Esophagus muscularis mucosa (tissue), 4 donors: ENCODE results near the gene FBXL7. TPM values are rescaled to one million over a fixed set of nuclear protein-coding genes. Genes with fewer than 3 reads are reported as not detected.

Experiments
- DNase-seq: peaks from one replicate; pipeline ENCODE4 v3.0.0-alpha.2; 2017; ENCODE audit errors: extremely low spot score
- H3K27ac ChIP-seq, 4 donors: fragments of 200-600 bp; sonication (generic); replicated peaks in 1 of 4; 1 replicate in 3 of 4; 2 replicates in 1 of 4; pipeline ENCODE4 v1.5.1; 2016 to 2019; ENCODE audit warnings: mild to moderate bottlenecking in 1 of 4
- H3K27me3 ChIP-seq, 4 donors: fragments of 200-600 bp; sonication (generic); one replicate each; pipeline versions ENCODE4 v1.5.1 to v1.6.0; 2016 to 2019
- H3K36me3 ChIP-seq, 4 donors: fragments of 200-600 bp; sonication (generic); one replicate each; pipeline ENCODE4 v1.5.1; 2016 to 2019
- H3K4me1 ChIP-seq, 4 donors: fragments of 200-600 bp; sonication (generic); one replicate each; pipeline ENCODE4 v1.5.1; 2016 to 2019
- H3K4me3 ChIP-seq, 4 donors: fragments of 200-600 bp; sonication (generic); 1 replicate in 2 of 4; 2 replicates in 2 of 4; pipeline ENCODE4 v1.5.1; 2016 to 2019; ENCODE audit warnings: mild to moderate bottlenecking in 4 of 4, moderate library complexity in 1 of 4
- H3K9me3 ChIP-seq, 4 donors: fragments of 200-600 bp; sonication (generic); 1 replicate in 3 of 4; 2 replicates in 1 of 4; pipeline ENCODE4 v1.5.1; 2016 to 2019
- EP300 ChIP-seq: sonication (generic); formaldehyde crosslinking; IDR thresholded peaks from one replicate; pipeline ENCODE4 v1.6.1; 2017; ENCODE audit warnings: antibody characterized with exemption
- POLR2A ChIP-seq: fragments of 450-650 bp; IDR thresholded peaks from one replicate; pipeline ENCODE4 v1.6.1; 2017; ENCODE audit warnings: antibody characterized with exemption, moderate library complexity, mild to moderate bottlenecking, low read depth
- POLR2AphosphoS5 ChIP-seq, 2 donors: sonication (generic); formaldehyde crosslinking; IDR thresholded peaks; one replicate each; pipeline ENCODE4 v1.6.1; 2017; ENCODE audit warnings: antibody characterized with exemption in 2 of 2
- WGBS: methylation state at CpG from one replicate; pipeline ENCODE4 v1.1.5; 2018; 5-methylcytosine and 5-hydroxymethylcytosine counted together
- intact Hi-C: fragments of 100-400 bp; cut with DNase I; formaldehyde crosslinking; loops from one replicate; pipeline ENCODE4 v1.15.1; 2023
- total RNA-seq, 4 donors: library from RNA; depleted of rRNA; stranded (reverse); fragments of >200 nt; gene quantifications; one replicate each; pipeline versions ENCODE4 v1.1.0 to v1.2.1, GENCODE V29; 2016
- TF ChIP-seq, protein P1 (sequence below), 3 experiments: fragments of 200-600 bp in 2 of 3; fragments of 450-650 bp in 1 of 3; sonication (generic) in 2 of 3; IDR thresholded peaks; one replicate each; pipeline ENCODE4 v1.5.1; 2017 to 2019; ENCODE audit warnings: antibody characterized with exemption in 3 of 3, mild to moderate bottlenecking in 2 of 3, moderate library complexity in 1 of 3

The FBXL7 gene
- total RNA-seq, 4 donors from 2014 or later = 25.7 to 37.7 (median 27.6) TPM

DNA sequence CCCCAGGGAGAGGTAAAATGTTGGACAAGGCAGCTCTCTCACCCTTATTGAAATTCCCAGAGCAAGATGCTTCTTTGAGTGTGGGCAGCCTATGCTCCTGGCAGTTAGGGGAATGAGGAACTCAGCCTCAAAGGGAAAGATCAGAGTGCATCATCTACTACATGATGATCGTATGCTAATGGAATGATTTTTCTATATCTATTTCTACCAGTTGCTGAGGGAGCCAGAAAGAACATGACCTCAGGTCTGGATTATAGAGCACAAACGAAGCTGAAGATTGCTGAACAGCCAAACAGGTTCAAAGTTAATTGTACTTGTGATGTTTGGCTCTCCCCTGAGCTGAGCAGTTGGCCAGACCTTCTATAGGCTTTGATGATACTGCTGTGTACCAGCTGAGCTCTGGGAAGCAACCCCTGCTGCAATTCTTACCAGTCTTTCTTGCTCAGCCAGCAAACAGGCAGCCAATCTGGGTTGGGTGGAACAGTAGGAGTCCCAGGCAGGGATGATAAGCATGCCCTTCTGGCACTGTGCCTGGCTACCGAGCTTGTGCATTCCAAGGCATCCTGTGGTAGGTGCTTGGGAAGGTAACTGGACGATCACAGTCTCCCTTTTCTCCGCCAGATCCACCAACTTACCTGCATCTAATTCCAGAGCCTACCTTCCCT lies 10.3 kb upstream of the FBXL7 start:
- 71% methylated on average over 5 of the region's 5 CpGs for WGBS

DNA sequence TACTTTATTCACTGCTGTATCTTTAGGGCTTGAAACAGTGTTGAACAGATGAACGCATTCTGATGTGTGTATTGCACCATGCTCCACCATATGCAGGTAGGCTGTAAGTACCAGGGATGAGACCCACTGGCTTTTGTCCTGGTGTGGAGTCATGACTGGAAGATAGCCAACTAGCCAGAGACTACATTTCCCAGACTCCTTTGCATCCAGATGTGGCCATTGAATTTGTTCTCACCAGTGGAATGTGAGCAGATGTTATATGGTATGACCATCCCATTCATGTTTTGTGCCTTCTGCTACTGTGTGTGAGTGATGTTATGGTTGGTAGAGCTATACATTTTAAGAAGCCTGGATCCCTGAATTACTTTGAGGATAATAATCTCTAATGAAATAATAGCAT lies 7.4 kb upstream of the FBXL7 start:
- DNase-seq = peak; percentile 84
- no peak overlapping the region for H3K27ac ChIP-seq
- no peaks in the 10 kb centered on the region for H3K27me3 ChIP-seq
- no peaks in the 10 kb centered on the region for H3K36me3 ChIP-seq
- H3K4me1 ChIP-seq = no peaks in the 10 kb centered on the region
- H3K9me3 ChIP-seq = no peaks in the 10 kb centered on the region
- intact Hi-C loops = no loop called here
- H3K4me3 ChIP-seq = no peak overlapping the region
- TF ChIP-seq POLR2A (no peak), POLR2AphosphoS5 (IDR thresholded peaks at IDR 0.05) (no peak), EP300 (no peak)
- TF ChIP-seq, protein P1, sequence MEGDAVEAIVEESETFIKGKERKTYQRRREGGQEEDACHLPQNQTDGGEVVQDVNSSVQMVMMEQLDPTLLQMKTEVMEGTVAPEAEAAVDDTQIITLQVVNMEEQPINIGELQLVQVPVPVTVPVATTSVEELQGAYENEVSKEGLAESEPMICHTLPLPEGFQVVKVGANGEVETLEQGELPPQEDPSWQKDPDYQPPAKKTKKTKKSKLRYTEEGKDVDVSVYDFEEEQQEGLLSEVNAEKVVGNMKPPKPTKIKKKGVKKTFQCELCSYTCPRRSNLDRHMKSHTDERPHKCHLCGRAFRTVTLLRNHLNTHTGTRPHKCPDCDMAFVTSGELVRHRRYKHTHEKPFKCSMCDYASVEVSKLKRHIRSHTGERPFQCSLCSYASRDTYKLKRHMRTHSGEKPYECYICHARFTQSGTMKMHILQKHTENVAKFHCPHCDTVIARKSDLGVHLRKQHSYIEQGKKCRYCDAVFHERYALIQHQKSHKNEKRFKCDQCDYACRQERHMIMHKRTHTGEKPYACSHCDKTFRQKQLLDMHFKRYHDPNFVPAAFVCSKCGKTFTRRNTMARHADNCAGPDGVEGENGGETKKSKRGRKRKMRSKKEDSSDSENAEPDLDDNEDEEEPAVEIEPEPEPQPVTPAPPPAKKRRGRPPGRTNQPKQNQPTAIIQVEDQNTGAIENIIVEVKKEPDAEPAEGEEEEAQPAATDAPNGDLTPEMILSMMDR (IDR thresholded peaks at IDR 0.05) = no peak
- 82% methylated on average over 1 of the region's 1 CpG for WGBS

More for the DNA sequence above, 10.3 kb upstream of the FBXL7 start:
- H3K27ac ChIP-seq = no peak overlapping the region
- no peaks in the 10 kb centered on the region for H3K9me3 ChIP-seq
- intact Hi-C loops = no loop called here
- H3K27me3 ChIP-seq = no peaks in the 10 kb centered on the region
- no peaks in the 10 kb centered on the region for H3K4me1 ChIP-seq
- TF ChIP-seq POLR2AphosphoS5 (IDR thresholded peaks at IDR 0.05) = no peak
- TF ChIP-seq, protein P1 (IDR thresholded peaks at IDR 0.05) = no peak
- no peak for TF ChIP-seq EP300
- no peak for TF ChIP-seq POLR2A
- peak; percentile 82 for DNase-seq
- no peaks in the 10 kb centered on the region for H3K36me3 ChIP-seq
- H3K4me3 ChIP-seq = no peak overlapping the region

DNA sequence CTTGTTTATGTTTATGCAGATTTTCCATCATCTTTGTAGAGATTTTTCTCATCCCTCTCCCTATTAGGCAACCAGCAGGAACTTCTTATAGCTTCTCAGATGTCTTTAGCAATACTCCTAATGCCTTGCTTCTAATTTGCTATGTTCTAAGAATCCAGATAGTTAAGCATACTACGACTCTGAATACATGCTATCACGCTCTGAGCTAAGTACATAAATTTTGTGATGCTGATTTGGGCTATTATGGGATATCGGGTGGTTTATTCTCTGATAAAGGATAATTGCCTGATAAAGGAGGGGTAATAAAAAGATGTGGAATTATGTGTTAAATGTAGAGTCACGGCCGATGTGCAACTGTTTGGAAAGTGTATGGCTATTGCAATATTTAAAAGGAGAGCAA lies 6.5 kb upstream of the FBXL7 start:
- 94% methylated on average over 5 of the region's 5 CpGs for WGBS
- Histone ChIP-seq H3K4me3 (no peak overlapping the region), H3K27me3 (no peaks in the 10 kb centered on the region), H3K27ac (no peak overlapping the region), H3K4me1 (no peaks in the 10 kb centered on the region), H3K36me3 (no peaks in the 10 kb centered on the region), H3K9me3 (no peaks in the 10 kb centered on the region)
- intact Hi-C loops = no loop called here
- DNase-seq = peak; percentile 24
- TF ChIP-seq, protein P1 (IDR thresholded peaks at IDR 0.05) = no peak
- no peak for TF ChIP-seq POLR2AphosphoS5 (IDR thresholded peaks at IDR 0.05)
- TF ChIP-seq EP300 = no peak
- no peak for TF ChIP-seq POLR2A

DNA sequence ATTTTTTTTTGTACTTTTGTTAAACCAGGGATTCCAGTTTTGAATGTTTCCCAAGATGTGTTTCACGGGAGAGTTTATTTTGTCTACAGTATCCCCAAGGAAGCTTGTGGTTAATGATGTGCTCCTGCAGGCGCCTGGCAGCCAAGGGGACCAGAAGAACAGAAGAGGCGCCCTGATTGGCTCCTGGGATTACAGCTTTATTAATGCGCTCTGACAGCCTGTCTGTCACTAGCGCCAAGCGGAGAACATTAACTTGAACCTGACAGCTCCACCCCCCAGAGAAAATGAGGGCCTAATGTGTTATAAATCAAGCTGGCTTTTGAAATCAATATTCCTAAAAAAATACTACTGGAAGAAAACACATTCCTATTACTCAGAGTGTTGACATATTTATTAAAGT lies 5.0 kb upstream of the FBXL7 start:
- Histone ChIP-seq H3K4me1 (peaks cover 4 to 9% (median 6%) of the 10 kb centered on the region in 4 donors), H3K9me3 (no peaks in the 10 kb centered on the region), H3K4me3 (no peak overlapping the region), H3K36me3 (no peaks in the 10 kb centered on the region), H3K27ac (no peak overlapping the region), H3K27me3 (no peaks in the 10 kb centered on the region)
- peak; percentile 57 for DNase-seq
- TF ChIP-seq POLR2A (no peak), EP300 (no peak), POLR2AphosphoS5 (IDR thresholded peaks at IDR 0.05) (no peak)
- TF ChIP-seq, protein P1 (IDR thresholded peaks at IDR 0.05) = no peak
- 81% methylated on average over 6 of the region's 6 CpGs for WGBS
- intact Hi-C loops = no loop called here

DNA sequence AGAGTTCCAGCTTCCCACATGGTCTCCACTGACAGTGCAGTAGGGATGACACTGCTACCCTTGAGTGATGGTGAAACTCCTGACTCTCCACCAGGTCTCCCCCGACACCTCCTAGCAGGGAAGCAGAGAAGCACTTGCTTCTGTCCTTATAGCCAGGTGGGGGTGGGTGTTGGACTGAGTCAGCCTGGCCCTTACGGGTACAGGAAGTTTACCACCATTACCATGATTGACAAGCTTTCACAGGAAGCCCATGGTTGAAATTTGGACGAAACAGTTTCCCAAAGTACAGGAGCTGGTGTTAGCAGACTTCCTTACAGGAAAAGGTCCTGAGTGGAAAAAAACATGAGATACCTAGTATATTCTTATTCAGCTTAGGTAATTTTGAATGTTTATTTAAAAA lies 3.1 kb upstream of the FBXL7 start:
- H3K36me3 ChIP-seq = no peaks in the 10 kb centered on the region
- 70% methylated on average over 3 of the region's 3 CpGs for WGBS
- DNase-seq = peak; percentile 62
- H3K27me3 ChIP-seq = no peaks in the 10 kb centered on the region
- no peak overlapping the region for H3K27ac ChIP-seq
- no peak for TF ChIP-seq EP300
- no peak for TF ChIP-seq POLR2AphosphoS5 (IDR thresholded peaks at IDR 0.05)
- TF ChIP-seq POLR2A = no peak
- TF ChIP-seq, protein P1 (IDR thresholded peaks at IDR 0.05) = no peak
- H3K4me1 ChIP-seq = peaks cover 8 to 17% (median 12%) of the 10 kb centered on the region in 4 donors
- no peaks in the 10 kb centered on the region for H3K9me3 ChIP-seq
- no peak overlapping the region for H3K4me3 ChIP-seq
- intact Hi-C loops = no loop called here
